Lower leg skin (tissue), 4 donors: ENCODE results near the gene KCNJ10. TPM values are rescaled to one million over a fixed set of nuclear protein-coding genes. Genes with fewer than 3 reads are reported as not detected.

Experiments used
- DNase-seq, 2 donors: peaks; one replicate each; pipeline ENCODE4 v3.0.0-alpha.2; 2019; ENCODE audit warnings: low spot score in 2 of 2
- H3K4me3 ChIP-seq: fragments of 200-600 bp; sonication (generic); 2 replicates; pipeline ENCODE4 v1.5.1; 2017; ENCODE audit warnings: mild to moderate bottlenecking, low read depth; ENCODE audit not compliant: poor library complexity, severe bottlenecking
- CTCF ChIP-seq, 3 donors: fragments of 450-650 bp; IDR thresholded peaks; one replicate each; pipeline ENCODE4 v1.5.1; 2016; ENCODE audit warnings: antibody characterized with exemption in 3 of 3, mild to moderate bottlenecking in 3 of 3, moderate library complexity in 2 of 3
- POLR2A ChIP-seq, 2 donors: fragments of 450-650 bp; IDR thresholded peaks; one replicate each; pipeline ENCODE4 v1.6.1; 2016 to 2017; ENCODE audit warnings: antibody characterized with exemption in 2 of 2, mild to moderate bottlenecking in 1 of 2, moderate library complexity in 1 of 2
- WGBS, 2 donors: methylation state at CpG; one replicate each; pipeline ENCODE4 v1.1.5; 2018; 5-methylcytosine and 5-hydroxymethylcytosine counted together
- intact Hi-C: fragments of 100-400 bp; cut with DNase I; formaldehyde crosslinking; loops from one replicate; pipeline ENCODE4 v1.15.0; 2023; ENCODE audit warnings: low total_unique reads
- total RNA-seq, 4 donors: library from RNA; depleted of rRNA; stranded (reverse); fragments of >200 nt; gene quantifications; one replicate each; pipeline ENCODE4 v1.1.0, GENCODE V29; 2016

KCNJ10 gene
- total RNA-seq, 4 donors from 2014 or later = not detected

GRCh38 chr1:160061369-160062229, 8.4 kb downstream of the KCNJ10 start:
- 37 to 39% methylated on average over 14 to 15 of the region's 15 CpGs for WGBS, 2 donors

GRCh38 chr1:160058087-160058486, 11.9 kb downstream of the KCNJ10 start:
- TF ChIP-seq POLR2A (IDR thresholded peaks at IDR 0.05) = no peak
- no peak for TF ChIP-seq CTCF (IDR thresholded peaks at IDR 0.05)
- 39 to 47% methylated on average over 2 of the region's 2 CpGs for whole genome bisulfite sequencing, 2 donors
- no peak for DNase-seq
- intact Hi-C loops = no loop called here
- no peak overlapping the region for H3K4me3 ChIP-seq

More at GRCh38 chr1:160061369-160062229, 8.4 kb downstream of the KCNJ10 start:
- no peak for TF ChIP-seq CTCF (IDR thresholded peaks at IDR 0.05)
- no peak for TF ChIP-seq POLR2A (IDR thresholded peaks at IDR 0.05)
- no peak for DNase-seq
- H3K4me3 ChIP-seq = no peak overlapping the region
- intact Hi-C loops = no loop called here

GRCh38 chr1:160056648-160057169, 13.3 kb downstream of the KCNJ10 start:
- no peak for DNase-seq
- intact Hi-C loops = no loop called here
- H3K4me3 ChIP-seq = no peak overlapping the region
- 73 to 90% methylated on average over 1 of the region's 1 CpG for WGBS, 2 donors
- TF ChIP-seq CTCF (IDR thresholded peaks at IDR 0.05) = no peak
- no peak for TF ChIP-seq POLR2A (IDR thresholded peaks at IDR 0.05)

- H3K4me3 ChIP-seq = no peak overlapping the region
- intact Hi-C loops = no loop called here
- WGBS, 2 donors = 63 to 67% methylated on average over 7 of the region's 7 CpGs
- no peak for TF ChIP-seq POLR2A (IDR thresholded peaks at IDR 0.05)
- TF ChIP-seq CTCF (IDR thresholded peaks at IDR 0.05) = no peak
- DNase-seq = no peak
These were observed 16.2 kb downstream of the KCNJ10 start for GRCh38 chr1:160053548-160054365.

- WGBS, 2 donors = 61 to 63% methylated on average over 6 of the region's 6 CpGs
- intact Hi-C loops = no loop called here
These were observed 17.0 kb downstream of the KCNJ10 start for GRCh38 chr1:160052936-160053335.

More at GRCh38 chr1:160052936-160053335, 17.0 kb downstream of the KCNJ10 start:
- TF ChIP-seq CTCF (IDR thresholded peaks at IDR 0.05) (no peak), POLR2A (IDR thresholded peaks at IDR 0.05) (no peak)
- no peak overlapping the region for H3K4me3 ChIP-seq
- no peak for DNase-seq
